ENCODE data around the gene ACKR3.

- TF ChIP-seq RFX5 (IDR thresholded peaks at IDR 0.05; ENCODE audit: low read depth, low read length), result no peak
- no peak for TF ChIP-seq NR2C1 (IDR thresholded peaks at IDR 0.05)
- no peak for TF ChIP-seq HDAC2 (IDR thresholded peaks at IDR 0.05)
- no peak for TF ChIP-seq CTCF (IDR thresholded peaks at IDR 0.05 in 2 of 3, conservative IDR thresholded peaks at IDR 0.05 in 1 of 3; ENCODE audit: control insufficient read depth in 2 of 3, extremely low read depth in 1 of 3, insufficient read depth in 1 of 3, low read depth in 3 of 3, low read length in 3 of 3)
- TF ChIP-seq POLR2A (IDR thresholded peaks at IDR 0.05; ENCODE audit: low read depth, low read length), result no peak
- no peak for TF ChIP-seq ZNF687 (IDR thresholded peaks at IDR 0.05)
- no peak for TF ChIP-seq E2F4 (IDR thresholded peaks at IDR 0.05; ENCODE audit: low read depth, low read length)
- TF ChIP-seq PBX3 (IDR thresholded peaks at IDR 0.05; ENCODE audit: insufficient replicate concordance, low read depth, low read length), result no peak
These were observed 34.6 kb upstream of the ACKR3 start for GRCh38 chr2:236535024-236535423.
